ENCODE results near the gene C1orf122.

C1orf122 gene

DNA sequence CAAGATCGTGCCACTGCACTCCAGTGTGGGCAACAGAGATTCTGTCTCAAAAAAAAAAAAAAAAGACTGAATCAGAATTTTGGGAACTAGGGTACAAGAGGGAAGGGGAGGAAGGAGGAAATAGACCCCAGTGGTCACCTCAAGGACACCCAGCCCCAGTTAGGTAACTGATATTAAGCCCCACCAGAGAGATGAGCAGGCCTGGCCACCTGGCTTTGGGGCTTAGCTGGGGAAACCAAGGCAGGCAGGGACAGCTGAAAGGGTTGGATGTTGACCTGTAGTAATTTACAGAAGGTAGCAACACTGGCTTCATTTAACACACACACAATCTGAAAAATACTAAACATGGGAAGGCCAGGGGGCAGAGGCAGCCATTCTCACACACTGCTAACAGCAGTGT lies 5.2 kb upstream of the C1orf122 start:
- DNase-seq: no peak

DNA sequence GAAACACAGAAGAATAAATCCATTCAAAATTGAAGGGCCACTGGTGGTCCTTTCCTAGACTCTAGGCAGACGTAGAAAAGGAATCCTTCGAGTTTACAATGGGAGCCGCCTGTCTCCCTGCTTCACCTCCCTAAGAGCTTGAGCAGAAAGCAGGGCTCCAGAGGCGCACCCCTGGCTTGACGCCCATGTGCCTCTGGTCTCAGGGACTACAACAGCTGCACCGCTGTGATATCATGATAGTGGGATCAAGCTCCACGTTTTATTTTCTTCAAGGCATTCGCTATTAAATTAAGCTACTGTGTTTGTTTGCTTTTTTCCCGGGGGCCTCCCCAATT lies 403 bp upstream of the C1orf122 start:
- DNase-seq: no peak

DNA sequence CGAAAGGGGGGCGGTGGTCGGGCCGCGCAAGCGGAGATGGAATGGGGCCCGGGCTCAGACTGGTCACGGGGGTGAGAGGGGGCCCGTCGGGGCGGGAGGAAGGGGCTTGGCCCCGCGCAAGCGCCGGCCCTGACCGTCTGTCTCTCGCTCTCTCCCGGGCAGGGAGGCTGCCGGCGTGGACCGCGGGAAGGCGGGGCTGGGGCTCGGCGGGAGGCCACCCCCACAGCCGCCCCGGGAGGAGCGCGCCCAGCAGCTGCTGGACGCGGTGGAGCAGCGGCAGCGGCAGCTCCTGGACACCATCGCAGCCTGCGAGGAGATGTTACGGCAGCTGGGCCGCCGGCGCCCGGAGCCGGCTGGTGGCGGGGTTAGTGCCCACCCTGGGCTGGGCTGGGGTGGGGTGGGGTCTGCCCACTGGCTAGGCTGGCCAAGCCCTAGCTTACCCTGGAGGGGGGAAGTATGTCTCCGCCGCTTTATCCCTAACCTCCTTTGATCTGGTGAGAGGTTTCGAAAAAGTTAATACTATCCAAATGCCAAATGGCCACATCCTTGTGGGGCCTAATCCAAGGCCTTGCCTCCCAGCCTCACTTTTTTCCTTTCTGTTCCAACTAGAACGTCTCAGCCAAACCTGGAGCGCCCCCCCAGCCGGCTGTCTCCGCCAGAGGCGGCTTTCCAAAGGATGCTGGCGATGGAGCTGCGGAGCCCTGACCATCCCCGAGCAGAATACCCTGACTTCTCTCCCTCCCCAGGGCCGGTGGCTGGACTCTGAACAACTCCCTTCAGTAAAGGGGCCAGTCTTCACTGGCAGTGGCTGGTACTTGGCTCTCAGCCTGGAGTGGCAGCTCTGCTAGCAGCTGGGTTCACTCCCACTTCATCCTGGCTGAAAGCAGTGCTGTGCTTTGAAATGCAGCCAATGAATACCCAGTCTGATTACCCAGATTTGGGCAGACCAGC lies 1.1 kb downstream of the C1orf122 start:
- DNase-seq: peak in 2 of 5 experiments; percentile 13 to 62

DNA sequence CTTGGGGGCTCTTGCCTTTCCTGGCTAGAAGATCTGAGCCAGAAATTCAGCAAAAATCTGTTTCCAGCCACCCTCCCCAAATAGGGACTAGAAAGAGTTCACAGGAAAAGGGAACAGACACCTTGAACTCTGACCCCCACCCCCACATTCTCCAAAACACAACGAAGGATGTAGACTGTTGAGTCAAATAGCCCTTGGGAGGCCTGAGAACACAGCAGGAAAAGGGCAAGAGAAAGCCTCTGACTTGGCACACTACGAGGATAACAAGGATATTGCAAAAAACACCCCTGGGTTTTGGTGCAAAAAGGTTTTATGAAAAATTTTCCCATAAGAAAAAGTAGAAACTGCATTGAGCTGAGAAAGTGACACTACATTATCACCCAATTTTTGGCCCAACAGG lies 2.4 kb downstream of the C1orf122 start:
- DNase-seq: no peak

DNA sequence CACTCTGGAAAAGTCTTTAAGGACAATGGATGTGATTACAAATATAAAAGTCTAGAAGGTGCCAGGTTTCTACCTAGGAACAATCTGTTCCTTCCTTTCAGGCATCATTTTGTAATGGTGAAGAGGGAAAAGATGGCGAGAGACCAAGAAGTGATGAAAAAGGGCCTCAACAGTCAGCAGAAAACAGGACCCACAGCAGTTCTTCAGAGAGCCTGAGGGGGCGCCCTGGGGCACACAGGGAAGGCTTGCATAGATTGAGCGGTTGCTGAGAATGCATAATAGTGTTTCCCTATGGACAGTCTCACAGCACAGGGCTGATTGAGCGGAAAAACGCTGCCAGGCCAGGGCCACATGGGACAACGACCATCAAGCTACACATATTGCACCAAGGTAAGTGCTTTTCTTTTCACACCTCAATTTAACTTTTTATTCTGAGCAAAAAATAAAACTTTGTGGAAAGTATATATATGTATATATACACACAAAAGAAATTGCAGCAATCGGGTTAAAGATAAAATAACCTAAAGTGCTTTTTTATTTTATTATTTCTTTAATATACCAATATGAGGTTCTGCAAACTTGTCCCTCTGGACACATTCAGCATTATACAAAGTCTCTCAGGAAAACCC lies 3.6 kb downstream of the C1orf122 start:
- peak; percentile 31 to 72 (median 49) for DNase-seq

DNA sequence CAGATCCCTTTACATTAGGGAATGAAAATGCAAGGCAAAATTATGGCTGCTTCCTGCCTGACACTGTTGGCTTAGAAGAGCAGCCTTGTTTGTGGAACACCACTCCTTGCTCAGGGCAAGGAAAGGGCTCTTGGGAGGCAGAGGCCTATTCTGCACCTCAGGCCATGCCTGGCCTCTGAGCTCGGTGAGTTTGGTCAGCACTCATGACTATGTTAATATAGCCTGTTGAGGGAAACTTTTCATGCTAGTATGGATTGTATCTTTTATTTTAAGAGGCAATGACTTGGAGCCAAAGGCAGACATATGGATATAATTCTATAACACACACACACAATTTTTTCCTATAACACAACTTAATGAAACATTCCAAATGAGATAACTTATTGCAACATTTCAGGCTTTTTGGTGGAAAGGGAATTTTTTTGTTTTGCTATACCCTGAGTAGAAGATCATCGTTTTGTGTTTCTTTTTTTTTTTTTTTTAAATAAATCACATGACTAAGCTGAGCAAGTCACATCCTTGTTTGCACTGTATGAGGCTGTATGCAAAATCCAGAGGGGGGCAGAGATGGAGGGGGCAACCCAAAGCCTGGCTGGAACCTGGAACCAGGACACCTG lies 6.0 kb downstream of the C1orf122 start:
- no peak for DNase-seq

DNA sequence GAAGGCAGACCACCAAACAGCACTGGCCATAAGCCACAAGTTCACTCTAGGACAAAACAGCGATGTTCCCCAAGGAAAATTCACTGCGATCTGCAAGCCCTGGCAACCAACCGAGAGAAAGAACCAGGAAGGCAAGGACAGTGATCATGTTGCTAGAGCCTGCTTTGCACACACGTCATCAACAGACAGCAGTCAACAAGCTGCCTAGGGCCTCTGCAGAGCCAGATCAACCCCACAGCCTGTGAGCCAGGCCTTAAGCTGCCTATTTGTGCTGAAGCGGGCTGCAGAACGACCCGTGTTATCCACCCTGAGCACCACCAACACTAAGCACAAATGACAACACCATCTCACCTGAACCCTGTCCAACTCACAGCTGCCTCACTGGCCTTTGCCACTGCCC lies 6.7 kb downstream of the C1orf122 start:
- DNase-seq: no peak

DNA sequence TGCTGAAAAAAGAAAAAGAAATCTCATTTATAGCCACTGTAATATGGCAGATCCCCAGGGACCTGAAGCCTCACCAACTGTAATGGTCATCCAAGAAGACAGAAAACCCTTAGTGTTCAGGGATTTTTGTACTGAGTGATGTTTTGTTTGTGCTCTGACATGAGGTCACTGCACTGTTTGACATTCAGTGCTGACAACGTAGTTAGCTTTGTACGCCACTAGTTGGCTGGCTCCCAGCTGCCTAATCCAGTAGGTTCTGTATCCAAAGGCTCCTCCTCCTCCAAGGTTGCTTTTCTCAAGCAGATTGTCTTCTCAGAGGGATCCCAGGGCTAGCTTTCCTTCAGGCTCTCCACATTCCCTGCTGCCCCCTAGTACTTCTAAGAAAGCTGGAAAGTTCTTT lies 9.9 kb downstream of the C1orf122 start:
- no peak for DNase-seq

DNA sequence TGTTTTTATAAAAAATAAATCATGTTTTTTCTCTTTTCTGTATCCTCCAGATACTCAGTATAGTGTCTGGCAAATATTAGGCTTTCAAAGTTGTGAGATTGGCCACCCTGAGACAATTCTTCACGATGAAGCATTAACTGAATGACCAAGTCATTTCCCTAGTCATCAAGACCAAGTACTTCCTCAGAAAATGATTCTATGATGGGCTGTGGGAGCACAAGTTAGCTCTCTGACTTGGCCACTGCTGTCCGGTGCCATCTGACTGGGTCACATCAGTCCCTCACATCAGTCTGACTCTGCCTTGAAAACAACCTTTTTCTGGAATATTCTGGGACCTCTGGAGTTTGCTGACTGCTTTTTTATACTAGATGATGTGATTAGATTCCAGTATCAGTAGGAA lies 13.9 kb downstream of the C1orf122 start:
- DNase-seq: no peak

DNA sequence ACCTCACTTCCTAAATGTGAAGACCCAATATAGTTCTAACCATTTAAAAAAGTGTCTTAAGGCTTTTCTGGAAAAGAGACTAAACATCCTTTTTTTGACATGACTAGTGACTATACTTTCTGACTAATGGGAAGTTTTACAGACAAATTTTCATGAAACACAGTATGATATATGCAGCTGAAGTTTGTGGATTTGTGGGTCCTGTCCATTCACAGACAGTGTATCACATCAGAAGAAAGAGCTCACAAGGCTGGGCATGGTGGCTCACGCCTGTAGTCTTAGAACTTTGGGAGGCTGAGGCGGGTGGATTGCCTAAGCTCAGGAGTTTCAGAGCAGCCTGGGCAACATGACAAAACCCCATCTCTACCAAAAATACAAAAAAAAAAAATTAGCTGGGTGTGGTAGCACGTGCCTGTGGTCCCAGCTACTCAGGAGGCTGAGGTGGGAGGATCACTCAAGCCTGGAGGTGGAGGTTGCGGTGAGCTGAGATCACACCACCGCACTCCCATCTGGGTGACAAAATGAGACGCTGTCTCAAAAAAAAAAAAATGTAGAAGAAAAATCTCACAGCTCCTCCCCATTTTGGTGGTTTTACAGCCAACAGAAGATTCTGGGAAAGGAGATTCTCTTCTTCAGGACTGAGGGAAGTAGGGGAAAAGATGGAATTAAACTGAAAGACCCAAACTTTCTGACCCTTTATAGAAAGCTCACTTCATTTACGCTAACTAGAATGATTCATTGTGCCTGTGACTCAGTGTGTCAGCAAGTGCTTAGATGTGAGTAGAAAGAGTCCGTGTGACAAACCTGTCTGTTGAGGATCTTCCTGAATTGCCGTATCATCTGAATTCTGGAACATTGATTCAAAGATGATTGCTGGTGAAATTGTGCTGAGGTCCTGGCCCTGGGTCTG lies 15.6 kb downstream of the C1orf122 start:
- DNase-seq: no peak

DNA sequence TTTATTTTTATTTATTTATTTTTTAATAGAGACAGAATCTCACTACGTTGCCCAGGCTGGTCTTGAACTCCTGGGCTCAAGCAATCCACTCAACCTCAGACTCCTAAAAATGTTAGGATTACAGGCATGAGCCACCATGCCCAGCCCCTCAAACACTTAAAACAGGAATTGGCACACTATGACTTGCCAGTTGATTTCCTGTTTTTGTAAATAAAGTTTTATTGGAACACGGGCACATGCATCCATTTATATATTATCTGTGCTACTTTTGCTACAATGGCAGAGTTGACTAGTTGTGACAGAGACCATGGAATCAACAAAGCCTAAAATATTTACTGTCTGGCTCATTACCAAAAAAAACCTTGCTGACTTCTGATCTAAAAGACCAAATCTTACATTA lies 16.4 kb downstream of the C1orf122 start:
- no peak for DNase-seq

DNA sequence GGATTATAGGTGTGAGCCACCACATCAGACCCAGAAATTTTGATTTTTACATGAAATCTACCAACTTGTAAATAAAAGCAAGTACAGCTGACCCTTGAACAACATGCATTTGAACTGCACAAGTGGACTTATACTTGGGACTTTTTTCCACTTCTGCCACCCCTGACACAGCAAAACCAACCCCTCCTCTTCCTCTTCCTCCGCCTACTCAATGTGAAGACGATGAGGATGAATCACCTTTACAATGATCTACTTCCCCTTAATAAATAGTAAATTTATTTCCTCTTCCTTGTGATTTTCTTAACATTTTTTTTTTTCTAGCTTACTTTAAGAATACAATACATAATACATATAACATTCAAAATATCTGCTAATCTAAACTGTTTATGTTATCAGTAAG lies 17.9 kb downstream of the C1orf122 start:
- DNase-seq: no peak

DNA sequence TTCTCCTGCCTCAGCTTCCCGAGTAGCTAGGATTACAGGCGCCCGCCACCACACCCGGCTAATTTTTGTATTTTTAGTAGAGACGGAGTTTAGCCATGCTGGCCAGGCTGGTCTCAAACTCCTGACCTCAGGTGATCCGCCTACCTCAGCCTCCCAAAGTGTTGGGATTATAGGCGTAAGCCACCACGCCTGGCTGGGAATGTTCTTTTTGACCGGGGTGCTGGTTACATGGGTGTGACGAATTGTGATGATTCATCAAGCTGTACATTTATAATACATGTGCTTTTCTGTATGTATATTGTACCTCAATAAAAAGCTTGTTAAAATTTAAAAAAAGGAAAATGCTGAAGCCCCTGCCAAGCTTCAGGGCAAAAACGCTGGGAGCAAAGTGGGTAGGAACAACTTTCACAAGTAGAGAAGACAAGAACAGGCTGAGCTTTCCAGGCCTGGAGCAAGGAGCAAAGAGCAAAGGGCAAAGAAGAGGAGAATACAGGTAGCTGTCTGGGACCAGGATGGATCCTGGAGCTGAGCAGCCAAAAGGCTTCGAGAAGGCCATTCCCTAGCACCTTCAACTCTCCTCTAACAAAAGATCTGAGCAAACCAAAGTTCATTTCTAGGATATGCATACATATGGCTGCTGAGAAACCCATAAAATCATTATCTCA lies 21.0 kb downstream of the C1orf122 start:
- no peak for DNase-seq

DNA sequence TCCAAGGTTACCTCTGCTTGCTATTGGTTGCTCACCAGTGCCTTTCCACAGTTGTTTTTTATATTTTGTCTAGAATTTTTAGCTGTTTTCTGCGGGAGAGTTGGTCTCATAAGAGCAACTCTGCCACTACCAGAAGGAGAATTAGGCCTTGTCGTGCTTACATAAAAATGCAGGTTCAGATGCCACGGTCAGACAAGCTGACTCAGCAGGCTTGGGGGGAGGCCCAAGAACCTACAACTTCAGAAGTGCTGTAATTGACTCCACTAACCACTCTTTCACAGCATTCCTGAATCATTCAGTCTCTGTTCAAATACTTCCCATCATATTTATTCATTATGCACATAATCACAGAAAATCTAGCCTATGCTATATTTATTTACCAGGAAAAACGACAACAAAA lies 23.5 kb downstream of the C1orf122 start:
- DNase-seq: no peak

DNA sequence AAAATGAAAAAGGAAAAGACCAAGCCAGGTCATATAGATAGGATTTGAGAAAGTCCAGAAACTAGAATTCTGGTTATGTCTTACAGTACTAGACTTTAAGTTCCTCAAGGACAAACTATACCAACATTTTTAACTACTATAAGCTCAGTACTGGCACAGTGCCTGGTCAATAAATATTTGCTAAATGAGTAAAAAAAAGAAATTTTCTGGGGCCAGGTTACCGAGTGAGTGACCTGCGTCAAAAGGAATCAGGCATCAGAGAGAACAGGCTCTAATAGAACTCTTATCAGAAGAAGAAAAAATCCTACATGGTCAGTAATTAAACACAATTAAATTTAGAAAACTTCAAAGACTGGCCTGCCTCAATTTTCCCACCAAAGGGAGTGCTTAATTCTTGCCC lies 24.2 kb downstream of the C1orf122 start:
- DNase-seq: no peak

DNA sequence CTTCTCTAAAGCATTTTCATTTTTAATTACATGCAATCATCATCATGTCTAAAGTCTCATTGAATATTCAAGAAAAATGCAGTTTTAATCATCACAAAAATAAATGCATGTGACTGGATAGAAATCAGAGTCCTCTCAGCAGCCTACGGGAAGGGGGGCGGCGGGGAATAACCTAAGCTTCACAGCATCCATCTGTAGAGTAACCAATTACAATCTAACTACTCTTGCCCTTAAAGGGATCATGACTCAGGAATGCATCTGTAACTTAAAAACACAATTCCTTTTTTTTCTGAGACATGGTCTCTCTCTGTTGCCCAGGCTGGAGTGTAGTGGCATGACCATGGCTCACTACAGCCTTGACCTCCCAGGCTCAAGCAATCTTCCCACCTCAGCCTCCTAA lies 29.2 kb downstream of the C1orf122 start:
- DNase-seq: no peak

DNA sequence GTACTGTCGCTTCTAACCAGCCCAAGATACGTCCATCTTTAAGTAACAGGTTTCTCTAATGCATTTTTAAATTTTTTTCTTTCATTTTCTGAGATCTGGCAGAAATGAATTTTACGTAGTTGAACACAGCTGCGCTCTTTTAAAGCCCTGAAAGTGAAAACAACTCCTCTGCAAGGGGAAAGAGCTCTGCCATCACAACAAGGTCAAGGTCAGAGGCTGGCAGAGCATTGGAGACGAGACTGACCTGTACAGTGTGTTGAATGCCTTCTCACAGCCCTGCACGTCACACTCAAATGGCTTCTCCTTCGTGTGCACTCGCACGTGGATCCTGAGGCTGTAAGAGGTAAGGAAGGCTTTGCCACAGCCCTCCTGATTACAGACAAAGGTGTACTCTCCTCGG lies 32.1 kb downstream of the C1orf122 start:
- no peak for DNase-seq

DNA sequence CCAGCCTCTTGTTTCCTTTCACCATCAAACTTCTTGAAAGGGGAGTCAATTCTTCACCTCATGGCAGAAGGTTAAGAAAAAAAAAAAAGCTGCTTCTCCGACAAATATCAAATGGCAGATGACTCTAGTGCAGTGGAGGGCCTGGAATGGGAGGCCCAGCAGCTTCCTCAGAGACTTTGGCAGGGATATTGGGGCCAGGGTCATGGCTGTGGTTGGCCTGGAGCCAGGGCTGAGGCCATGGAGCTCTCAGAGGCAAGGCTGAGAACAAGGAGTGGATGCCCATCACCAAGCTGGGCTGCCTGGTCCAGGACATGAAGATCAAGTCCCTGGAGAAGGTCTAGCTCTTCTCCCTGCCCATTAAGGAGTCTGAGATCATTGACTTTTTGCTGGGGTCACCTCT lies 33.1 kb downstream of the C1orf122 start:
- DNase-seq: no peak

DNA sequence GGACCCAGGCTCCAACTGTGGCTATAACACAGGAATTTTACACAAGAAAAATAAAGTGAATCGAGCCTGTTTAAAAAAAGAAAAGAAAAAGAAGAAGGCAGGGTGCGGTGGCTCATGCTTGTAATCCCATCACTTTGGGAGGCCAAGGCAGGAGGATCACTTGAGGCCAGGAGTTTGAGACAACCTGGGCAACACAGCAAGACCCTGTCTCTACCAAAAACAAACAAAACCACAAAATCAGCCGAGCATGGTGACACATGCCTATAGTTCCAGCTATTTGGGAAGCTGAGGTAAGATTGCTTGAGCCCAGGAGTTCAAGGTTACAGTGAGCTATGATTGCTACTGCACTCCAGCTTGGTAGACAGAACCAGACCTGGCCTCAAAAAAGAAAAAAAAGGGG lies 34.1 kb downstream of the C1orf122 start:
- DNase-seq: no peak

DNA sequence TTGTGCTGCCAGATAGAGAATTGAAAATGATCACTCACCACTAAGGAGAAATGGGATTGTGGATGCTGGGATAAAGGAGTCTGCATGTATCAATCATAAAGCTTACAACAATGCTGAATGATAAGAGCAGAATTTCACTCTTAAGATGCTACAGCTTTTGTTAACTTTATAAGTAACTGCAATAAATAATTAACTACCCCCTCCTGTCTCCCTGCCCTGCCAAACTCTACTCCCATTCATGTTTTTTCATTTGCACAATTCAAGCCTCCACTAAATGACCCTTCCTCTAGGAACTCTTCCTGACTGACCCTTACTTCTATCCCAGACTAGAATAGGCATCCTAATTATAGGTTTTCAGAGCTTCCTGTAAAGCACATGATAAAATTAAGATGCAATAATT lies 36.9 kb downstream of the C1orf122 start:
- no peak for DNase-seq

DNA sequence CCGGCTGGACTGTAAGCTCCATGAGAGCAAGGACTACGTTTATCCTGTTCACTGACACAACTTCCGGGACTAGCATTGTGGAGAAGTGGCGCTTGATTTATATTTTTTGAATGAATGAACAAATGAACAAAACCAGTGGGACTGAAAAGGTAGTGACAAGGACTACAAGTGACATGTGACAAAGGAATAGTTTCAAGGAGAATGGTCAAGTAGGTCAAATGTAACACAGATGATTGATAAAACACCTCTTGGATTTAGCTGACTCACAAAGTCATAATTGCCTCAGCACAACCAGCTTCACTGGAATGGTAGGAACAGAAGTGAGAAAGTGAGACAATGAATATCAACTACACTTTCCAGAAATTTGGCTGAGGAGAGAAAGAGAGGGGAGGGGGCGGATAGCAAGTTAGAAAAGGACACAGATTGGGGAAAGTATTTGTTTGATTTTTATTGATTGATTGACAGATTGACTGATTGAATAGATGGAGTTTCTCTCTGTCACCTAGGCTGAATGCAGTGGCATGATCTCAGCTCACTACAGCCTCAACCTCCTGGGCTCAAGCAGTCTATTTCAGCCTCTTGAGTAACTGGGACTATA lies 37.6 kb downstream of the C1orf122 start:
- DNase-seq: no peak

DNA sequence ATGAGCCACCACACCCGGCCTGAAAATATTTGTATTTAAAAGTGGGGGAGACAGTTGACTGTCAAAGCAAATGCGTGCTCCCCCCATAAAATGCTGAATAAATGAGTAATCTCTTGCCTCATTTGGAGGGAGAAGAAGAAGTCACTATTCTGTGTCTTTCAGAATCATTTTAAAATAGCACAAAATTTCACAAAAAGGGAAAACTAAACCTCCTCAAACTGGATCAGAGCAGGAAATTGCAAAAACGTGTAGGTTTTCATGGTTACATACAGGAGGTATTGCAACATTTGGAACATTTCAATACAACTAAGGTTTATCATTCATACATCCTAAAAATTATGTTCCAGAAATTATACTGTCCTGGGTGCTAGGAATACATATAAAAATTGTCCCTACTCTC lies 38.2 kb downstream of the C1orf122 start:
- DNase-seq: no peak
